GM18508 (cell line): Measurements from ENCODE around the gene THEM4.
A peak's percentile ranks its signal among the peaks of the same experiment; 100 is the strongest.

Experiments
- ATAC-seq: cut with Tn5 transposase; IDR thresholded peaks from one replicate; pipeline ENCODE4 v1.9.1; 2021; ENCODE audit warnings: moderate number of reproducible peaks; ENCODE audit not compliant: insufficient read depth, unreplicated experiment

THEM4 gene

DNA sequence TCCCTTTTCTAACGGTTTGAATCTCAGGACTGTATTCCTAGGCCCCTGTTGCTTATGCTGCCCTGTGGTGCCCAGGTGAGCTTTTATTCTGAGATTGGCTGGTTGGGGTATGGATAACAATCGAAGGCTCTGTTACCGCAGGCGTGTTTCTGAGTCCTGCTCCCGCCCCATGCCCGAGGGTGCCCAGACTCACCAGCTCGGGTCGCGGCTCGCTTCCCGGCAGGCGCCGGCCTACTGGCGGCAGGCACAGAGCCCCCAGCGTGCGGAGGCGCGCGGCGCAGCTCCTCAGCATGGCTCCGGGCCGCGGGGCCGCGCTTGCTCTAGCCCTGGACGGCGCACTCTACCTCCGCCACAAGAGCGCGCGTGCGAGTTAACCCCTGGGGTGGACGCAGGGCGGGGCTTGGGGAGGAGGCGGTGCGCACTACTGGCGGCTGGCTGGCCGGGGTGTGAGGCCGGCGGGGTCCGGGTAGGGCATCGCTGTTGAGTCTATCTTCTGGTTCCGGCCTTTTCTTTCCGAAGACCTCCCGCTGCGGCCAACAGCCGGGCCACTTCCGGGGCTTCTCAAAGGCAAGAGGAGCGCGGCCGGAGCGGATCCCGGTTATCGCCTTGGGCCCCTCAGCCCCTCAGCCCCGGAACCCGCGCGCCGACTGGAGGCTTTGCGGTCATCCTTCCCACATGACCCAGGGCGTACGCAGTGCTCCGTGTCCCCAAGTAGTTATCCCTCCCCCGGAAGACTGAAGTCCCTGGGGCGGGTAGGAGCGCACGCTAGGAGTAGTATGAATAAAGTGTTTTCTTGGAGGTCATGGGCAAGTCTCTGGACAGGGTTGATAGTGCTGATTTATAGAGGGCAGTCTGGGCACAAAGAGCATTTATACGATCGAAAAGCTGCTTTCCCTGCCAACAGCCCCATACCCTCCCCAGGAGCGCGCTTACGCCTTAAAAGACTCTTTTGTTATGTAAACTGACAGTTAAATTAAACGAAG lies at the start of gene THEM4:
Gene THEM4 (minus strand): TSS at position 345 of the 983 bp plus-strand sequence. CDS start 53 bp downstream, at position 292.
- peak; percentile 76 for ATAC-seq

DNA sequence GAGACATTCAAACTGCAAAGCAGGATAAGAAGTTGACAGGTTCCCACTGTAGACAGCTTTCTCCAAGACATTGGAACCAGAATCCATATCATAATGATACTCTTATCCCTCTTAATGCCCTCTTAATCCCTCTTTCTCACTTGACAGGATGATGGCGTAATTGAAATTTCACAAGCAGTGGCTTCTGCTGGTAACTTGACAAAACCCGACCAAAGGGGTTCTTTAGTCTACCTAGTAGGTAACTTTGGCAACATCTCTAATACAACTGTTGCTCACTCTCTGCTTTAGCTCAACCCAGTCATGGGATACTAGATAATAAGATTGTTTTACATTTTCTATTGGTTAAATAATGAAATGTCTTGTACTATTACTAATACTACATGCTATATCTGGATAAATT lies 49.6 kb upstream of the THEM4 start:
- no peak for ATAC-seq

DNA sequence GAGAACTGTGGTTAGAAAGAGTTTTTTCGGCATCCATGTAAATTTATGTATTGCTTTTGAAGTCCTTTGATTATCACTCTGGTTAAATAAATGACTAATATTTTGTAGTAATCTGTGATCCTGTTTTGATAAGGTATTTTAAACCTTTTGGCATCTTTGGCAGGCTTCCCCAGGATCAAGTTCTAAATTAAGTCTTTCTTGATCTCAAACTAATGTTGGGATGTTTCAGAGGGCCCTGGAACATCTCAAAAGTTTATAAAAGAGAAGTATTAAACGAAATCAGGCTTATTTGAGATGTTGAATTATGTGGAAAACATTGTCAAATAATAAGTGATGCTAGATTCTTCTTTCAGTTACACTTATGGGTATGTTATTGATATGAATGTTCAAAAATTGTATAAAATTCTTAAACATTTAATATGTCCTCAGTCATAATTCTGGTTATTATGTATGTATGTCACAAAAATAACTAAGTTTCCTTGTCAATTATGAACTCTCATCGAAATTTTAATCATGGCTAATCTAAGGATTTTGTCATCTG lies 47.7 kb upstream of the THEM4 start:
- no peak for ATAC-seq

DNA sequence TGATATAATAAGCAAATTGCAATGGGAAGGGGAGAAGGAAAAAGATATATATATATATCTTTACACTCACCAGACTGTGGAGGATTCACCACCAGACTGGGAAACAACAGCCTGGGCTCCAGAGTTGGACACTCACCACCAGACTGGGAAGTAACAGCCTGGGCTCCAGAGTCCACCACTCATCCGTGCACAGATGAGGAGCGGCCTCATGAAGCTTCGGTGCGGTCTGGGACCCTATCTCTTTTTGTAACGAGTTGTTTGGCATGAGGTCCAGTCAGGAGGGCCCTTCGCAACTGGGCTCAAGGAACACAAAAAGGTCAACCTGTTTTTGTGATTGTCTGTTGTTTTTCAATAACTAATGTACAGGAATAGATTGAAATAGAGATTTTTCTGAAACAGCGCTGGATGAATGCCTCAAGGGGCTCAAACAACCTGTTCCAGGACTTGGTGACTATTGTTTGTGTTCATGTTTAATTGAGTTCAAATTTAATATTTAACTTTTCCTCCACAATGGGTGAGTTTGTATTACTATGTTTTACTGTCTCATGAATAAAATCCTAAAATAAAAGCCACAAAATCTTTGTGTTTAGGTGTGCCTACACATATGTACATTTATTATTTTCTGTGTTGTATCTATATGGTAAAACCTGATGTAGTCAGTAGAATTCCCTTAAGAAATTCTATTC lies 44.2 kb upstream of the THEM4 start:
- no peak for ATAC-seq

DNA sequence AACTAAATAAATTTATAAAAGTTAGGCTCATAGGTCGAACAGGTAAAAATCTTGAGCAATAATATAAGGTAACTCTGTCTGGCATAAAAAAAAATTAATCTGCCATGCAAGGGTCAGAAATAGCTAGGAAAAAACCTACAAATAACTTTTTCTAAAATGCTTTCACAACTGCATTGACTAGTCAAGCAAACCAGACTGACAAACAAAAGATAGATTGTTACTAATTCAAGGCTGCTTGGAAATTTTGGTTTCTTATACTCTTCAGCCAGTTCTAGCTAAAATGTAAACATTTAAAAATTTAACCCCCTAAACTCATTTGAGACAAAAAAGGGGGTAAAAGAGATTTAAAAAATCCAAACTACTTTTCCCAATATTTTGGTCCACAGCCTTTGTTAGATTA lies 43.5 kb upstream of the THEM4 start:
- no peak for ATAC-seq

DNA sequence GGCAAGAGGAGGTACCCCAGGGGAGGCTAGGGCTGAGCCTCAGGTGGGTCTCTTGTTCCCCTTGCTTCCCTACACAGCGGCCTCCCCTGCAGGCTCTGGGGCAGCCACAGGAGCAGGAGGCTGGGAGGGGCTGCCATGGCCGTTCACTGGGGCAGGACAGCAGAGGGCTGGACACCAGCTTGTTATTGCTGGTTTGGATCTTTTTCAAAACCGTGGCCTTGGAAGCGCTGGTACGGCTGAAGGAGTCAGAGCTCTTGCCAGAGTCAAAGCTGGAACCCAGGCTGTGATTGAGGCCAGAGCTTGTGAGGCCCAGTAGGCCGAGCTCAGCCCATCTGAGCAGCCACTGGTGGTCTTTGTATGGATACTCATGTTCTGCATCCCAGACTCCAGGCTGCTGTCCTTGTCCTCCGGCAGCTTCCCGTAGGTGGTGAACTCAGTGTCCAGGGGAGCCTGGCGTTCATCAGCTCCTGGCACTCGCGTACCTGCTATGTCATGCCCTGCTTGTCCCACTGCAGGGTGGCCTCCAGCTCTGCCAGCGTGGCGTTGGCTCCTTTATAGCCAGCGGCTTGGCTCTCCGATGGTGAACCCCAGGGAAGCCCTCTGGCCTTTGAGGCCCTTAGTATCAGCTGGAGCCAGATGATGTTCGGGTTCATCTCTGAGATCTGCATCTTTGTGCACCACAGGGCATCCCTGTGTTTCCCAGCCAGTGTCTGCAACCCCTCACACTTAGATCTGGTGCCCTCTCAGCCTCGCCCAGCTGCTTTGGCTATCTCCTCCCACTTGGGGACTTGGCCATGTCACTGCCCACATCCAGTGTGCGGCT lies 40.3 kb upstream of the THEM4 start:
- ATAC-seq = no peak

DNA sequence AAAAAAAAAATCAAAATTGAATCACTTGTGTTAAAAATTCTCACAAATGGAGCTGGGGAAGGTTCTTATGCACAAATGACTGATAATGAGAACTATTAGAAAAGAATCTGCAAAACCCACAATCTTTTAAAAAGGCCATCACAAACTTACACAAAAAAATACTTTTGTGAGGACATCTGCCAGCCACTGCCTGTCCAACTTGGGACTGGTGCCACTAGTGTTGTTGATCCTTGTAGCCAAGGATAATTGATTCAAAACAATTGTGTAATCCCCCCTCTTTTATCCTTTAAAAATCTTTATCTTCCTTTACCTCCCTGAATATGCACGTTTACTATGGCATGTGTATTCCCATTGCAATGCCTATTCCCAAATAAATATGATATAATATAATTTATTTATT lies 39.2 kb upstream of the THEM4 start:
- ATAC-seq = no peak

DNA sequence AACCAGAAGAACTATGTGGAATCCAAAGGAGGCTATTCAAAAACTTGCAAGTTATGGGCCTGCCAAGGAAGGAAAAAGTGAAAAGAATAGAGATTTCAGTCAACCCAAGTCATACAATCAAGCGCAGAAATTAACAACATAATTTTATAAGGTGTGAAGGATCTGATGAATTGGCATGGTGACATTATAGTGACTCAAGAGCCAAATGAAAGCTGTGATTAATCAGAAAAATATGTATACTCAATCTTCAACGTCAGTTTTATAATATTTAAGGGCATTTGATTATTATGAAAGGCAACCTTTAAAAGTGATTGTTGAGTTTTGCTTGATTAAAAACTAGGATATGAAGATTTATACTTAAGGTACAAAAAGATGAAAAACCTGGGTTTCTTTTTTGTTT lies 37.8 kb upstream of the THEM4 start:
- ATAC-seq = no peak

DNA sequence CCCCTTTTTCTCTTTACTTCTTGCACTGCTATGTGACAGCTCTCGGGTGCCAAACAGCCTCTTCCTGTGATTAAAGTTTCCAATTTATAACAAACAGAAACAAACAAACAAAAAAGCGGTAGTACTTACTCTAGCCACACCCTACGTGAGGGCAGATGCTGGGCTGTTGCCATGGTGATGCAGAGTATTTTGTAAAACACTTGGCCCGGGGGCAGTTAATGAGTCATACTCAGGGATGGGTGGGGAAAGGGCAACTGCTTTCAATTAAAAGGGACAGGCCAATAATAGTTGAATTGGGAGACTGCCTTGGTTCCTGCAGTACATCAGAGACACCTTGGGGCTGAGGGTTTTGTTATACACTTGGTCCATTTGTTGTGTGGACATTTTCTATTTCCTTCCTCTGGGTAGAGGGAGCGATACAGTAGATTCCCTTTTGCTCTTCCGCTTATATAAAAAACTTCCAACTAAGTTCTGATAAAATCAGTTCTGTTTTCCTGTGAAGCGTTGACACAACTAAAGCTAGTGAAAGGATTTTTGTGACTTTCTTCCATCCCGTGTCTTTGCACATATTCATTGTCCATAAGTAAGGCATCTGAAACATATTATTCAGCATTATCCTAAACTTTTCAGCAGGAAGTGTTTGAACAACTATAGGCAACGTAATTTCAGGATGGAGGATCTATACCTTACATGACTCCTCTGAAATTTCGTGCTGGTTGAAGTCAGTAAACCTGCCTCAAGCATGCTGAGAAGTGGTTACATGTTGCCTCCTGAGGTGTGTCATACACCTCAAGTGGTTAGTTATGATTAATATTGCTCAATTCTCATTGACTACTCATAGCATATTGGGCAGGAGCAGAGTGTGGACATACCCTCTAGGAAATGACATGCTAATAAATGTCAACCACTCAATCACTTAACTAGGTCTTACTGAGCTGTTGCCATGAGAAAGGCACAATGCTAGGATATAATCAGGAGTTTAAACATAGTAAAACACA lies 36.7 kb upstream of the THEM4 start:
- no peak for ATAC-seq

DNA sequence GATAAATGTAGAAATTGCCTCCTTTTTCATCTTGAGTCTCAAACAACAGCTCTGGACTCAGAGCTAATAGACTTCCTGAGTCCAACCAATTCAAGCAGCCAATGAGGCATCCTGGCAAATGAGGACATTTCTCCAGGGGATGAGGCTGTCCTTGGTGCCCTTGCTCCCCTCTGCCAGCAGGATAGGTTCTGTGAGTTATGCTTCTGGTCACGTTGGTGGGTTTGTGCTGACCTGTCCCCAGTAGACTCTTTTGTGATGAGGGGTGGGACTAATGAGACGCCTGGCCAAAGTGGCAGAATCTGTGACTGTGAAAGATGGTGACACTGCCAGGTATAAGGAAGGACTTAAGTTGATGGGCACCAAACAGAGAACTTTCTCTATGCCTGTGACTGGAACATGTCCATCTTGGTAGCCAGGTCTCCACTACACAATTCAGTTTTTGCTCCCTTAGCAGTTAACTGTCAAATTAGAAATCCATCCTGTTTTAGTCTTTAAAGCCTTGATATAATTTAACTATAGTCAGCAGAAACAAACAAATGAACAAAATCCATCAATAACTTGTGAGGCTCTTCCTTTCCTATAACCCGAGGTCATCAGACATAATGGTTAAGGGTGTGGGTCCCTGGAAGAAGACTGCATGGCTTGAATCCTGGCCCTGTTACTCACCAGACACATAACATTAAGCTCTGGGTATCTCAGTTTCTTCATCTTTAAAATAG lies 35.7 kb upstream of the THEM4 start:
- ATAC-seq = no peak

DNA sequence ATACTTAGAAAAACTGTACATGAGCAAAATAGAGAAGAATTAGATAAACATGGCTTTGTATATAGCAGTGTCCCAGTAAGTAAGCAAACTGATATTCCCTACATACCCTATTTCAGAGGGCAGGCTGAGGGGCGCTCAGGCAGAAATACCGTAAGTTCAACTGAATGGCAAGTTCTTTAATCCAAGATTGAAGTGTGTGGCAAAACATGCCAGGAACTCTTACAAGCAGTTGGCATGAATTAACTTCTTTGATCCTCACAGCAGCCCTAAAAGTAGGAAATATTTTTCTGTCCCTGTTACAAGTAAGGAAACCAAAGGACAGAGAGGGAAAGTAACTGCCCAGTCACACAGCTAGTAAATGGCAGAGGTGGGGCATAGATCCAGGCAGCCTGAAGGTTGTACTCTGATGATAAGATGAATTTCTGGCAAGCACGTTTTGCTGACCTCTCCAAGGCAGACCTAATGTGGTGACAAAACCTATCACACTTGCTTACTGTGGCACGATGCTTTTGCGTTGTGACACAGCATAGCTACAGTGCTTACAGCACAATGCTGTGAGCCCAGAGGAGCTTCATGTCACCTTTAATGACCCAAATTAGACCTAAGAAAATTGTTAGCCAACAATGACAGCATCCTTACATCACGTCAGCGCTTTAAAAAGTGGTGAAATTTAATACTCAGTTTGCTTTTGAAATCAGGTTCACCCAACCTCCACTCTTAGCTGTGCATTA lies 35.0 kb upstream of the THEM4 start:
- no peak for ATAC-seq

DNA sequence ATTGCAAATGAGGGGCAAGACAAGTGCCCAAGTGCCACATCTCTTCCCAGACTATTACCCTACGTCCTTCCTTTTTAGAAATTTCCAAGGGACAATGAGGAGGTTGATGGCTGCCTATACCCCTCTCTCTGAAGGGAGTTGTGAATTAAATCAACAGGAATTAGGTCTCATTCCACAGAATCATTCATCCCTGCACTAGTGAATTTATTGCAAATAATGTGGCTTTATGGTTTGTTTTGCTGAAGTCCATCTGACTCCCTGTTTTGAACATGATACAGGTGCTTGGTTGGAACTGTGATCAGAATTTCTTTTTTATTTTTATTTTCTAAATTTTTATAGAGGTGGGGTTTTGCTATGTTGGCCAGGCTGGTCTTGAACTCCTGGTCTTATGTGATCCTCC lies 34.3 kb upstream of the THEM4 start:
- ATAC-seq = no peak

DNA sequence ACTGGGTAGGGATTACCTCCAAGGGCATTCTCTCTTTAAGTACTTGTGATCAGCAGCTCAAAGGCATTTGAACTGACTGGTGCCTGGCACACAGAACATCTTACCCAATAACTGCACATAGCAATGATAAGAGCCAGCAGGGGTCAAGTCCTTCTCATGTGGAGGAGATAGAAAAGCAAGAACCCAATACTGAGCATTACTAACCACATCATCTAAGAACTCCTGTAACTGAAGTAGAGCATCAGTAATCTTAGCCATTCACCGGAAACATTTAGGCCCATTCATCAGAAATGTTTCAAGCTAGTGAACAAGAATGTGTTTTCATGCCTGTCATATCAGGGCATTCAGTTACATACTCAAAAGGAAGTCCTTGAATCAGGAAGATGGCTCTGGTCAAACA lies 33.6 kb upstream of the THEM4 start:
- ATAC-seq = no peak

DNA sequence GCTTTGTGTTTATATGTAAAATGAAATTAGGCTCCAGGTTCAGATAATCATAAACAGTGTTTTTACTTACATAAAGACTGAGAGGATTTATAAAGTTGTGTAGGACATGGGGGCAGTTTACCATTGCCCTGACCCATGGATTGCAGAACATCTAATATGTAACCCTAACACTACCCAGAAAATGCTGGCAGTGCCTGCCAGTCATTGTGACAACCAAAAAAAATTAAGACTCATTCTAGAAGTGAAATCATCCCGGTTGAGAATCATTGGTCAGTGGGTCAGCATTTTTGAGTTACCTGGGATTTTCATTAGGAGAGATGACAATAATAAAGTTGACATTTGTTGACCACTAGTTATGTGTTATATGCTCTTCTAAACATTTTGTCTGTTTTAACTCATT lies 31.2 kb upstream of the THEM4 start:
- ATAC-seq = no peak

DNA sequence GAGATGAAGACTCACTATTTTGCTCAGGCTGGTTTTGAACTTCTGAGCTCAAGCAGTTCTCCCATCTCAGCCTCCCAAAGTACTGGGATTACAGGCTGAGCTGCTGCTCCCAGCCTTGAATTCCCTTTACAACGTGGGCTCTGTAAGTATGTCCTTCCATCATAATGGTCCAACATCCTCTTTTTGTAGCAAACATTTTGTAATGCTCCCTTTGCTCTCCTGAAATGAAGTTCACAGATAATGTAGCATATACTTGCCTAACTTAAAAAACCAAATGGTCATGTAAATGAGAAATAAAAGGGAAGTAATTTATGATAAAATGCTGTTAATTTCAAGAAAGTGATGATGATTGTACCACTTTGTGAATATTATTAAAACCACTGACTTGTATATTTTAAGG lies 30.5 kb upstream of the THEM4 start:
- ATAC-seq = no peak

DNA sequence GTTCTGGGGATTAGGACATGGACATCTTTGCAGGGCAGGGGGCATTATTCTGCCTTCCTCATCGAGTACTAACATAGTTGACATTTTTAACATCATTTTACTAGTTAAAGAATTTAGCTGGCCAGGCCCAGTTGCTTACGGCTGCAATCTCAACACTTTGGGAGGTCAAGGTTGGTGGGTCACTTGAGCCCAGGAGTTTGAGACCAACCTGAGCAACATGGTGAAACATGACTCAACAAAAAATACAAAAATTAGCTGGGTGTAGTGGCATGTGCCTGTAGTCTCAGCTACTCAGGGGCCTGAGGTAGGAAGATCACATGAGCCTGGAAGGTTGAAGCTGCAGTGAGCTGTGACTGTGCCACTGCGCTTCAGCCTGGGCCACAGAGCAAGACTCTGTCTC lies 29.8 kb upstream of the THEM4 start:
- no peak for ATAC-seq

DNA sequence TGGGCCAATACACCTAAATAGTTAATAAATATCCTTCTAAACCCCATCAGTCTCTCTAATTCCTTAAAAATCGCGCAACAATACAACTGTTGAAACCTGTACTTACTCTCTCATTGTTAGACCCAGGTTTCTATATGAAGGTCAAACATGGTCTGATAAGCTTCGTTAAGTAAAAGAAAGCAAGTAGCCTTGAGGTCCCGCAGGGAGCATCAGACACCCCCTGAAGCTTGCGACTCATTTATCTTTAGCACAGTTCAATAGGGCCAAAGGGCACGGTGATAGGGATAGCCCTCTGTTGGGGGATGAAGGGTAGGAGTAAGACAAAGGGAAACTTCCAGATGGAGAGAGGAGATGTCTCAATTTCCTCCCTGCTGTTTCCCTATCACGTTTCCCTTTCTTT lies 27.3 kb upstream of the THEM4 start:
- ATAC-seq = no peak
